ENCODE results near the gene PCSK7. TPM values are rescaled to one million over a fixed set of nuclear protein-coding genes. Genes with fewer than 3 reads are reported as not detected.
"Not testable (repeated sequence)": the region's sequence is repeated elsewhere in the genome, so short reads cannot be mapped to it uniquely, and the experiment has no call there.

The PCSK7 gene
- total RNA-seq, 1 donor from 2014 or later: 57.8 TPM

DNA sequence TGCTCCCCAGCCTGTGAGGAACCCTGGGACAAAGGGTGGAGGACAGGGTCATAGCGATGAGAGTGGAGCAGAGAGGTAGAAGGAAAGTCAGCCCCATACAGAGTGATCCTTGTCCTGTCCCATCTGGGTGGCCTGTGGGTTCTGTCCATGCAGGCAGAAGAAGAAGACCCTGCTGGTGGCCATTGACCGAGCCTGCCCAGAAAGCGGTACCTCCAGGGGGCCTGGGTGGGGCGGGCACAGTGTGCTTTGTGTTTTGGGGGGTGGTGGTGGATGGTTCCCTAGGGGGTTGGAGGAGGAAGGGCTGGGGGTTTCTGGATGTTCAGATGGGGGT lies 45.5 kb downstream of the PCSK7 start:
- ATAC-seq: no peak
- no peak overlapping the region for H3K4me3 ChIP-seq
- no peak for DNase-seq

DNA sequence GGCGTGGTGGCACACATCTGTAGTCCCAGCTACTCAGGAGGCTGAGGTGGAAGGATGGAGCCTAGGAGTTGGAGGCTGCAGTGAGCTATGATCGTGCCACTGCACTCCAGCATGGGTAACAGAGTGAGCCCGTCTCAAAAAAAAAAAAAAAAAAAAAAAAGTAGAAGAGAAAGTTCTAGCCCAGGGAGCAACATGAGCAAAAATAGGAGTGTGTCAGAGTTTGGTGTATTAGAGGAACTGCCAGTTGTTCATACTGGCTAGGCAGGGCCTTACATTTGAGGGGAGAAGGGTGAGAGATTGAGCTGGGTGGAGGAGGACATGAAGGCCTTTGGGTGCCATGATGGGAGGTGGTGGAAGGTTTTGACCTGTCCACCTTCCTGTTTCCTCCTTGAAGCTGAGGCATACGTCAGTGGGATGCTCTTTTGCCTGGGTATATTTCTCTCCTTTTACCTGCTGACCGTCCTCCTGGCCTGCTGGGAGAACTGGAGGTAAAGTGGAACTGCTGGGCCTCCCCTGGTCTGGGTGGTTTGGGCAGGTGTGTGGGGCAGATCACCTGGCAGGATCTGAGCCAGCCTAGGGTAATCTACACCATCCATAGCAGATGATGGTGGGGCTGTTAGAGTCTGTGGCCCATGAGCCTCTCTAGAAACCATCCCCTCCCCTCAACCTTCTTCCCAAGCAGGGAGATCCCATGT lies 46.0 kb downstream of the PCSK7 start:
- TF ChIP-seq, protein P1, sequence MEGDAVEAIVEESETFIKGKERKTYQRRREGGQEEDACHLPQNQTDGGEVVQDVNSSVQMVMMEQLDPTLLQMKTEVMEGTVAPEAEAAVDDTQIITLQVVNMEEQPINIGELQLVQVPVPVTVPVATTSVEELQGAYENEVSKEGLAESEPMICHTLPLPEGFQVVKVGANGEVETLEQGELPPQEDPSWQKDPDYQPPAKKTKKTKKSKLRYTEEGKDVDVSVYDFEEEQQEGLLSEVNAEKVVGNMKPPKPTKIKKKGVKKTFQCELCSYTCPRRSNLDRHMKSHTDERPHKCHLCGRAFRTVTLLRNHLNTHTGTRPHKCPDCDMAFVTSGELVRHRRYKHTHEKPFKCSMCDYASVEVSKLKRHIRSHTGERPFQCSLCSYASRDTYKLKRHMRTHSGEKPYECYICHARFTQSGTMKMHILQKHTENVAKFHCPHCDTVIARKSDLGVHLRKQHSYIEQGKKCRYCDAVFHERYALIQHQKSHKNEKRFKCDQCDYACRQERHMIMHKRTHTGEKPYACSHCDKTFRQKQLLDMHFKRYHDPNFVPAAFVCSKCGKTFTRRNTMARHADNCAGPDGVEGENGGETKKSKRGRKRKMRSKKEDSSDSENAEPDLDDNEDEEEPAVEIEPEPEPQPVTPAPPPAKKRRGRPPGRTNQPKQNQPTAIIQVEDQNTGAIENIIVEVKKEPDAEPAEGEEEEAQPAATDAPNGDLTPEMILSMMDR (IDR thresholded peaks at IDR 0.05): no peak
- Histone ChIP-seq H3K36me3 (peaks cover 42% of the 10 kb centered on the region), H3K9me3 (no peaks in the 10 kb centered on the region), H3K27me3 (no peaks in the 10 kb centered on the region), H3K4me1 (peaks cover 8% of the 10 kb centered on the region), H3K27ac (peak overlapping the region; percentile 65), H3K4me3 (no peak overlapping the region)
- intact Hi-C loops (cut with DNase I): no loop called here
- ATAC-seq (peak; percentile 12), DNase-seq (no peak)

More for the DNA sequence above, 45.5 kb downstream of the PCSK7 start:
- peaks cover 43% of the 10 kb centered on the region for H3K36me3 ChIP-seq
- no peaks in the 10 kb centered on the region for H3K9me3 ChIP-seq
- peaks cover 3% of the 10 kb centered on the region for H3K4me1 ChIP-seq
- TF ChIP-seq, protein P1 (IDR thresholded peaks at IDR 0.05): no peak
- H3K27me3 ChIP-seq: no peaks in the 10 kb centered on the region
- H3K27ac ChIP-seq: peak overlapping the region; percentile 65
- intact Hi-C loops (cut with DNase I): no loop called here

DNA sequence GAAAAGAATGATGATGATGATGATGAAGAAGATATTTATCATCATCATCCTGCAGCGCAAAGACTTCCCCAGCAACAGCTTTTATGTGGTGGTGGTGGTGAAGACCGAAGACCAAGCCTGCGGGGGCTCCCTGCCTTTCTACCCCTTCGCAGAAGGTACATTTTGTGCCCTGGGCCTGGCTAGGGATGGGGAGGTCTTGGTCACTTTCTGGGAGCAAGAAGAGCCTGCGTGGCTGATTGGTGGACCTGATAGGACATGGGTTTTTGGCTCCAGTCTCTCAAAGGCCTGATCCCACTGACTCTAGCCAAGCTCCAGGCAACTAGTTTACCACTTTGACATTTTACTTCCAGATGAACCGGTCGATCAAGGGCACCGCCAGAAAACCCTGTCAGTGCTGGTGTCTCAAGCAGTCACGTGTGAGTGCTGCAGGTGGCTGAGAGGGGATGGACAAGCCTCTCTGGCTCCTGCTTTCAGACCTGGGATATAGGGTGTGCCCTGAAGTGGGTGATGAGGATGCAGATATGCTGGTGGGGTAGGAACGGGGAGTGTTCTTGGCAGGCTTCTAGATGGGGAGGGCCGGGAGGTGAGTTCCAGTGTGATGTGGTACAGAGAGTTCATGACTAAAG lies 48.0 kb downstream of the PCSK7 start:
- no peak overlapping the region for H3K4me3 ChIP-seq
- peaks cover 26% of the 10 kb centered on the region for H3K36me3 ChIP-seq
- peaks cover 22% of the 10 kb centered on the region for H3K4me1 ChIP-seq
- peak; percentile 35 for ATAC-seq
- TF ChIP-seq, protein P1 (IDR thresholded peaks at IDR 0.05): no peak
- intact Hi-C loops (cut with DNase I): no loop called here
- no peak overlapping the region for H3K27ac ChIP-seq
- H3K27me3 ChIP-seq: no peaks in the 10 kb centered on the region
- no peaks in the 10 kb centered on the region for H3K9me3 ChIP-seq
- DNase-seq: no peak

DNA sequence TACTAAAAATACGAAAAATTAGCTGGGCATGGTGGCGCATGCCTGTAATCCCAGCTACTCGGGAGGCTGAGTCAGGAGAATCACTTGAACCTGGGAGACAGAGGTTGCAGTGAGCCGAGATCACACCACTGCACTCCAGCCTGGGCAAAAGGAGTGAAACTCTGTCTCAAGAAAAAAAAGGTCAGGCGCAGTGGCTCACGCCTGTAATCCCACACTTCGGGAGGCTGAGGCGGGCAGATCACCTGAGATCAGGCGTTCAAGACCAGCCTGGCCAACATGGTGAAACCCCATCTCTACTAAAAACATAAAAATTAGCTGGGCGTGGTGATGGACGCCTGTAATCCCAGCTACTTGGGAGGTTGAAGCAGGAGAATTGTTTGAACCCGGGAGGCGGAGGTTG lies 48.7 kb downstream of the PCSK7 start:
- H3K9me3 ChIP-seq; intact Hi-C loops (cut with DNase I); ATAC-seq; H3K4me3 ChIP-seq; H3K27me3 ChIP-seq; H3K27ac ChIP-seq; DNase-seq: not testable (repeated sequence)
- Histone ChIP-seq H3K4me1 (peaks cover 22% of the 10 kb centered on the region), H3K36me3 (peaks cover 26% of the 10 kb centered on the region)

DNA sequence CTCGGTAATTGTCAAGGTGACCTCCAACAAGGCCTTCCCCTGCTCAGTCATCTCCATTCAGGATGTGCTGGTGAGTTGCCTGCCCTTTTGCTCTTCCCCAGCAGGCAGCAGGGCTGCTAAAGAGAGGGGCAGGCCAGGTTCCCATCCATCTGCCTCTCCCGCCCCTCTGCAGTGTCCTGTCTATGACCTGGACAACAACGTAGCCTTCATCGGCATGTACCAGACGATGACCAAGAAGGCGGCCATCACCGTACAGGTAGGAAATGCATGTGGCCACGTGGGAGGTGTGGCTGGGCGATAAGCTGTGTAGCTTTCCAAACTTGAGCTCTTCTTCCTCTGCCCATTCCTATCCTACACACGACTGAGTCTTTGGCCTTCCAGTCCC lies 49.3 kb downstream of the PCSK7 start:
- no peak overlapping the region for H3K27ac ChIP-seq
- H3K9me3 ChIP-seq: no peaks in the 10 kb centered on the region
- peaks cover 29% of the 10 kb centered on the region for H3K4me1 ChIP-seq
- TF ChIP-seq, protein P1 (IDR thresholded peaks at IDR 0.05): no peak
- intact Hi-C loops (cut with DNase I): no loop called here
- no peak for ATAC-seq
- H3K4me3 ChIP-seq: no peak overlapping the region
- no peaks in the 10 kb centered on the region for H3K27me3 ChIP-seq
- no peak for DNase-seq
- peaks cover 26% of the 10 kb centered on the region for H3K36me3 ChIP-seq
